22Rv1 (cell line): ENCODE results near the gene KCND2.

Source experiments
- ZFX ChIP-seq: fragments of 450-650 bp; IDR thresholded peaks from 2 replicates; pipeline ENCODE4 v1.6.1; 2017; ENCODE audit warnings: antibody characterized with exemption, borderline replicate concordance
- TF ChIP-seq, protein P1 (sequence below): fragments of 450-650 bp; IDR thresholded peaks from 2 replicates; pipeline ENCODE4 v1.5.1; 2017; ENCODE audit warnings: mild to moderate bottlenecking

DNA sequence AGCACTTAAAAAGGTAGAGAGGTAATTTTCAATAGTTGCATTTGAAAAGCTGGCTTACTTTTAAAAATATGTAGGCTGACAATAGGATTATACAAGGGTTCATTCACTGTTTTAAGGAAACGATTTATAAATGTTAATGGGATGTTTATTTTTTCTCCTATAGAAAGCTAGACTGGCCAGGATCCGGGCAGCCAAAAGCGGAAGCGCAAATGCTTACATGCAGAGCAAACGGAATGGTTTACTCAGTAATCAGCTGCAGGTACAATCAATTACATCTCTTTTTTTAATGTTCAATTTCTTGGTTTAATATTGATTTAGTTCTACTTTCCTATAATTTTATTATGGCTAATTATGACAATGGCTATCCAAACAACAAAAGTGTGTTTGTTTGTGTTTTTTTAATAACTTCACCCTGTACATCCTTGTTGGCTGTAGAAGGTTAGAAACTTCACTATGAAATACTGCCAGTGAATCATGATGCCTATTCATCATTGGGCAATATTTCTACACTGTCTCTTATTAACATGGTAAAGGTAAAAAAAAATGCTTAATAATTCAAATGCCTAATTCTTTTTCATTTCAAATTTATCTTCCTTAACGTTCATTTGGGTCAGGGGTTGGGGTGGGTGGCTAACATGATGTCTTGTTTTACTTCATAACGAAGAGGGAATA, 468.5 kb downstream of the KCND2 start:
- TF ChIP-seq, protein P1, sequence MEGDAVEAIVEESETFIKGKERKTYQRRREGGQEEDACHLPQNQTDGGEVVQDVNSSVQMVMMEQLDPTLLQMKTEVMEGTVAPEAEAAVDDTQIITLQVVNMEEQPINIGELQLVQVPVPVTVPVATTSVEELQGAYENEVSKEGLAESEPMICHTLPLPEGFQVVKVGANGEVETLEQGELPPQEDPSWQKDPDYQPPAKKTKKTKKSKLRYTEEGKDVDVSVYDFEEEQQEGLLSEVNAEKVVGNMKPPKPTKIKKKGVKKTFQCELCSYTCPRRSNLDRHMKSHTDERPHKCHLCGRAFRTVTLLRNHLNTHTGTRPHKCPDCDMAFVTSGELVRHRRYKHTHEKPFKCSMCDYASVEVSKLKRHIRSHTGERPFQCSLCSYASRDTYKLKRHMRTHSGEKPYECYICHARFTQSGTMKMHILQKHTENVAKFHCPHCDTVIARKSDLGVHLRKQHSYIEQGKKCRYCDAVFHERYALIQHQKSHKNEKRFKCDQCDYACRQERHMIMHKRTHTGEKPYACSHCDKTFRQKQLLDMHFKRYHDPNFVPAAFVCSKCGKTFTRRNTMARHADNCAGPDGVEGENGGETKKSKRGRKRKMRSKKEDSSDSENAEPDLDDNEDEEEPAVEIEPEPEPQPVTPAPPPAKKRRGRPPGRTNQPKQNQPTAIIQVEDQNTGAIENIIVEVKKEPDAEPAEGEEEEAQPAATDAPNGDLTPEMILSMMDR: no peak
- no peak for TF ChIP-seq ZFX
